ENCODE data around the gene ZNF229. TPM values are rescaled to one million over a fixed set of nuclear protein-coding genes. Genes with fewer than 3 reads are reported as not detected.
"Not testable (repeated sequence)": the region's sequence is repeated elsewhere in the genome, so short reads cannot be mapped to it uniquely, and the experiment has no call there.

Gene ZNF229
- total and polyA plus RNA-seq, 2 donors (not counting 3 experiments of a cell fraction or from before 2014, with no cell fraction given) = 2.7 to 8.8 TPM

DNA sequence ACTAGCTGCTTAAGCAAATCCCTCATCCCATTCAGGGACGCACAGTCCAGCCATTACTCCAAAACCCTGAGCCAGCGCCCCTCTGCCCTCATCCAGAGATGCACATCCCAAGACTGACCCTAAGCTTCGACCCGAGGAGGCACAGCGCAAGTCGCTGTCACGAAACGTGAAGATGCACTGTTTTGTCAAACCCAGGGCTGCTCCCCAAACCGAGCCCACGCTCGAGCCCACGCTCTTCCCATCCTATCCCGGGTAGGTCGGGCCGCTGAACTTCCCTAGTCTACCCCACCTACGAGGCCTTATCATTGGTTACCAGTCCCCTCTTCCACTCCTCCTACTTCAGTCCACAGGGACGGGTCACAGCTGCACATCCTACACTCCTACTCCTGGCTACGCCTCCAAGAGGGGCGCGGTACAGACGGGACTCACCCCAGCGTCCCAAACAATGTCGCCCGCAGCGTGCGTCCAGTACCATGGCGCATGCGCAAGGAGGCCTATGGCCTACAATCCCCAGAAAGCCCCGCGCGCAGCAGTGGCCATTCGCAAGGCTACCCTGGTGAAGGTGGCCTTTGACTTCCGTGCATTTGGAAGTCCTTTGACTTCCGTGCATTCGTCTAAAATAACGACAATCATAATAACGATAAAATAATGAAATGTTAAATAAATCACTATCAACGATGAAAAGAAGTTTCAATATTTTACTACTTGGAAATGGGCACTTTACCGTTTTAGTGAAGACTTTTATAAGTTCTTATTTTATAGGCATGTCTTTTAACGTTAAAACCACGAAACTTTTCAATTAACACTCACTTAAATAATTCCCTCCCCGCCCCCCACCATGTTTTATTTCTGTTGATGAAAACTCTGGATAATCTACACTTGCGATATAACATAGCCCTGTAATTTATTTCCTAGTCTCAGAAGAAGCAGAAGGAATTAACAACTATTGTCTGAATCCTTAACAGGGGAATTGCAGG lies 46.8 kb downstream of the ZNF229 start, which contains the start of gene ZNF285:
Gene ZNF285 (minus strand): TSS at position 470 of the 977 bp plus-strand sequence. CDS start 4,395 bp downstream, outside the sequence.
- Histone ChIP-seq H4K20me1 (replicated peaks; ENCODE audit: control insufficient read depth, extremely low read depth, insufficient read depth, low read length) (no peaks in the 10 kb centered on the region), H3K4me1 (ENCODE audit: control insufficient read depth, extremely low read depth, insufficient read depth, low read length) (no peaks in the 10 kb centered on the region), H3K36me3 (ENCODE audit: control insufficient read depth in 2 of 2, extremely low read depth in 1 of 2, insufficient read depth in 2 of 2, low read length in 2 of 2) (no peaks in the 10 kb centered on the region), H3K4me3 (replicated peaks in 1 of 3; ENCODE audit: insufficient read depth in 1 of 3, low read depth in 1 of 3, low read length in 3 of 3) (peak within 1 kb of the TSS; percentile 46 to 66 (median 55)), H3K79me2 (ENCODE audit: control insufficient read depth, insufficient read depth, low read length) (no peaks in the 10 kb centered on the region), H3K9ac (replicated peaks; ENCODE audit: extremely low read depth, insufficient read depth, low read length) (no peak within 1 kb of the TSS), H3K9me3 (replicated peaks; ENCODE audit: control insufficient read depth, insufficient read depth, low read length) (no peaks in the 10 kb centered on the region), H3K27ac (ENCODE audit: insufficient read depth, low read depth, low read length) (no peak within 1 kb of the TSS), H3K9me1 (replicated peaks; ENCODE audit: control insufficient read depth, extremely low read depth, insufficient read depth, low read length) (no peaks in the 10 kb centered on the region), H3K4me2 (ENCODE audit: insufficient read depth, low read length) (peak within 1 kb of the TSS; percentile 76), H3K27me3 (ENCODE audit: control insufficient read depth in 2 of 2, insufficient read depth in 2 of 2, low read length in 2 of 2) (no peaks in the 10 kb centered on the region), H2AFZ (ENCODE audit: low read depth, low read length) (peak within 1 kb of the TSS; percentile 97)
- intact Hi-C loops (cut with micrococcal nuclease) = loop anchor here (1.0 to 5.0 kb wide), 7 partner anchors 45 to 309 kb away; partner anchors contain the start of genes ZNF112, ZNF180, ZNF224 and ZNF226
- dilution Hi-C loops (cut with MboI; ENCODE audit: extremely low pct_ligation_motif_present, low sequenced_read_pairs) = no loop called here
- BruUV-seq (replicated peaks) = TSS peak; percentile 45
- POLR2A ChIA-PET = no interaction called here
- TF ChIP-seq, protein P1, sequence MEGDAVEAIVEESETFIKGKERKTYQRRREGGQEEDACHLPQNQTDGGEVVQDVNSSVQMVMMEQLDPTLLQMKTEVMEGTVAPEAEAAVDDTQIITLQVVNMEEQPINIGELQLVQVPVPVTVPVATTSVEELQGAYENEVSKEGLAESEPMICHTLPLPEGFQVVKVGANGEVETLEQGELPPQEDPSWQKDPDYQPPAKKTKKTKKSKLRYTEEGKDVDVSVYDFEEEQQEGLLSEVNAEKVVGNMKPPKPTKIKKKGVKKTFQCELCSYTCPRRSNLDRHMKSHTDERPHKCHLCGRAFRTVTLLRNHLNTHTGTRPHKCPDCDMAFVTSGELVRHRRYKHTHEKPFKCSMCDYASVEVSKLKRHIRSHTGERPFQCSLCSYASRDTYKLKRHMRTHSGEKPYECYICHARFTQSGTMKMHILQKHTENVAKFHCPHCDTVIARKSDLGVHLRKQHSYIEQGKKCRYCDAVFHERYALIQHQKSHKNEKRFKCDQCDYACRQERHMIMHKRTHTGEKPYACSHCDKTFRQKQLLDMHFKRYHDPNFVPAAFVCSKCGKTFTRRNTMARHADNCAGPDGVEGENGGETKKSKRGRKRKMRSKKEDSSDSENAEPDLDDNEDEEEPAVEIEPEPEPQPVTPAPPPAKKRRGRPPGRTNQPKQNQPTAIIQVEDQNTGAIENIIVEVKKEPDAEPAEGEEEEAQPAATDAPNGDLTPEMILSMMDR (IDR thresholded peaks at IDR 0.05; ENCODE audit: extremely low read depth in 1 of 2, insufficient read depth in 1 of 2, low read depth in 1 of 2, low read length in 2 of 2) = no peak
- TF ChIP-seq, protein P2, sequence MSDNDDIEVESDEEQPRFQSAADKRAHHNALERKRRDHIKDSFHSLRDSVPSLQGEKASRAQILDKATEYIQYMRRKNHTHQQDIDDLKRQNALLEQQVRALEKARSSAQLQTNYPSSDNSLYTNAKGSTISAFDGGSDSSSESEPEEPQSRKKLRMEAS (IDR thresholded peaks at IDR 0.05; ENCODE audit: insufficient read depth, insufficient read length) = peak; percentile 46
- peak; percentile 19 for TF ChIP-seq POLR2A (IDR thresholded peaks at IDR 0.05; ENCODE audit: low read depth, low read length)
- peak; percentile 85 for FAIRE-seq
- peak; percentile 98 for DNase-seq (ENCODE audit: low read depth, low spot score)
- CTCF ChIA-PET = no interaction called here

DNA sequence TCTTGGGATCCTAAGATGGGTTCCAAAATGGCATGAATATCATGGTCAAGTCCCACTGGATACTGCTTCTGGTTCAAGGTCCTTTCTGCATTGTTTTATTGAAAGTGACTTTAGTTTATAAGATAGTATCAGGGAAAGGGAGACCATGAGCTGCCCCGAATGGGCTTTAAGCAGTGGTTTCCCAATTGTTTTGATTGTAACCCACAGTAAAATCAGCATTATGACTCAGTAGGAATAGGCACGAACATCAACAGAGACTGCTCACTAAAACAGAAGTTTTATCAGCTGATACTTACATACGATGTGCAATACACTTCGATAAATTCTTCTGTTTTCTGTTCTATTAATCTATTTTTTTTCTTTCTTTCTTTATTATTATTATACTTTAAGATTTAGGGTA lies 59.0 kb downstream of the ZNF229 start:
- CTCF ChIA-PET; H3K79me2 ChIP-seq (ENCODE audit: control insufficient read depth, insufficient read depth, low read length); DNase-seq (ENCODE audit: low read depth, low spot score); H3K4me2 ChIP-seq (ENCODE audit: insufficient read depth, low read length); H3K4me3 ChIP-seq (replicated peaks in 1 of 3; ENCODE audit: insufficient read depth in 1 of 3, low read depth in 1 of 3, low read length in 3 of 3); dilution Hi-C loops (cut with MboI; ENCODE audit: extremely low pct_ligation_motif_present, low sequenced_read_pairs); BruUV-seq (replicated peaks); H3K27ac ChIP-seq (ENCODE audit: insufficient read depth, low read depth, low read length); H2AFZ ChIP-seq (ENCODE audit: low read depth, low read length); H3K9ac ChIP-seq (replicated peaks; ENCODE audit: extremely low read depth, insufficient read depth, low read length); FAIRE-seq; intact Hi-C loops (cut with micrococcal nuclease); H4K20me1 ChIP-seq (replicated peaks; ENCODE audit: control insufficient read depth, extremely low read depth, insufficient read depth, low read length); H3K36me3 ChIP-seq (ENCODE audit: control insufficient read depth in 2 of 2, extremely low read depth in 1 of 2, insufficient read depth in 2 of 2, low read length in 2 of 2); H3K9me3 ChIP-seq (replicated peaks; ENCODE audit: control insufficient read depth, insufficient read depth, low read length); H3K9me1 ChIP-seq (replicated peaks; ENCODE audit: control insufficient read depth, extremely low read depth, insufficient read depth, low read length); H3K27me3 ChIP-seq (ENCODE audit: control insufficient read depth in 2 of 2, insufficient read depth in 2 of 2, low read length in 2 of 2); POLR2A ChIA-PET; H3K4me1 ChIP-seq (ENCODE audit: control insufficient read depth, extremely low read depth, insufficient read depth, low read length): not testable (repeated sequence)

Other genes with a start within 250 kb of the ZNF229 start
- gene ZNF227, start 235.9 kb downstream of the ZNF229 start, total RNA-seq = 17.2 and 17.8 TPM in 2 replicates
- 2.8 and 3.4 TPM in 2 replicates for gene ZNF227, start 235.9 kb downstream of the ZNF229 start, polyA plus RNA-seq
- 0.76 and 0.88 TPM in 2 replicates for gene ZNF233, start 188.6 kb downstream of the ZNF229 start, total RNA-seq
- gene ZNF233, start 188.6 kb downstream of the ZNF229 start, polyA plus RNA-seq = 0.15 and 0.25 TPM in 2 replicates
- gene ZNF235, start 143.4 kb downstream of the ZNF229 start, total RNA-seq = 5.2 TPM in 2 replicates
- 1.8 and 2.0 TPM in 2 replicates for gene ZNF235, start 143.4 kb downstream of the ZNF229 start, polyA plus RNA-seq
- 4.6 and 7.5 TPM in 2 replicates for gene ZNF112, start 91.8 kb downstream of the ZNF229 start, total RNA-seq
- gene ZNF112, start 91.8 kb downstream of the ZNF229 start, polyA plus RNA-seq = 1.2 and 2.0 TPM in 2 replicates
- gene ZNF285, start 46.9 kb downstream of the ZNF229 start, total RNA-seq = 3.6 and 4.6 TPM in 2 replicates
- gene ZNF285, start 46.9 kb downstream of the ZNF229 start, polyA plus RNA-seq = 0.76 and 0.90 TPM in 2 replicates
- 8.6 and 8.9 TPM in 2 replicates for gene ZNF180, start 52.0 kb upstream of the ZNF229 start, total RNA-seq
- gene ZNF180, start 52.0 kb upstream of the ZNF229 start, polyA plus RNA-seq = 1.4 and 2.1 TPM in 2 replicates
- not detected in 2 replicates for gene CEACAM20, start 81.2 kb upstream of the ZNF229 start, total RNA-seq
- 0.06 TPM in 2 replicates for gene CEACAM20, start 81.2 kb upstream of the ZNF229 start, polyA plus RNA-seq
- 0.35 TPM in 1 of 2 replicates, not detected in the other for gene IGSF23, start 165.1 kb upstream of the ZNF229 start, total RNA-seq
- gene IGSF23, start 165.1 kb upstream of the ZNF229 start, polyA plus RNA-seq = 0.73 and 0.81 TPM in 2 replicates
- gene PVR, start 195.4 kb upstream of the ZNF229 start, total RNA-seq = 133 and 199 TPM in 2 replicates
- 226 and 276 TPM in 2 replicates for gene PVR, start 195.4 kb upstream of the ZNF229 start, polyA plus RNA-seq
- gene CEACAM19, start 223.0 kb upstream of the ZNF229 start, total RNA-seq = 9.9 and 13.0 TPM in 2 replicates
- gene CEACAM19, start 223.0 kb upstream of the ZNF229 start, polyA plus RNA-seq = 14.5 and 23.2 TPM in 2 replicates